Astrocyte (in vitro differentiated cells and primary cell): ENCODE data around the gene H2BW2. TPM values are rescaled to one million over a fixed set of nuclear protein-coding genes. Genes with fewer than 3 reads are reported as not detected.

Experiments
- DNase-seq: peaks from one replicate; pipeline ENCODE4 v3.0.0-alpha.2; 2010; ENCODE audit warnings: low read depth
- FAIRE-seq: peaks from 2 replicates; lab custom pipeline; 2011; peaks lifted over from hg19 to GRCh38; lab: Jason Lieb, UNC
- H2AFZ ChIP-seq: 2 replicates; pipeline ENCODE4 v1.6.0; 2012; ENCODE audit warnings: low read depth, low read length, inconsistent platforms
- H3K27ac ChIP-seq: 2 replicates; pipeline ENCODE4 v1.5.1; 2011; ENCODE audit warnings: low read depth, low read length, inconsistent platforms
- H3K27me3 ChIP-seq: 2 replicates; pipeline ENCODE4 v1.6.0; 2011; ENCODE audit warnings: low read length, inconsistent platforms; ENCODE audit not compliant: insufficient read depth
- H3K36me3 ChIP-seq: 2 replicates; pipeline ENCODE4 v1.5.1; 2011; ENCODE audit warnings: low read length, inconsistent platforms; ENCODE audit not compliant: insufficient read depth
- H3K4me1 ChIP-seq: 2 replicates; pipeline ENCODE4 v1.5.1; 2011; ENCODE audit warnings: low read length, inconsistent platforms; ENCODE audit not compliant: insufficient read depth
- H3K4me2 ChIP-seq: 2 replicates; pipeline ENCODE4 v1.6.0; 2012; ENCODE audit warnings: low read length, inconsistent platforms
- H3K4me3 ChIP-seq: 2 replicates; pipeline ENCODE4 v1.5.1; 2011; ENCODE audit warnings: low read depth, mild to moderate bottlenecking, low read length, inconsistent platforms; ENCODE audit not compliant: insufficient read depth
- H3K79me2 ChIP-seq: 2 replicates; pipeline ENCODE4 v1.6.0; 2012; ENCODE audit warnings: mild to moderate bottlenecking, low read length, inconsistent platforms; ENCODE audit not compliant: insufficient read depth
- H3K9ac ChIP-seq: 2 replicates; pipeline ENCODE4 v1.6.0; 2012; ENCODE audit warnings: mild to moderate bottlenecking, low read length, inconsistent platforms
- H3K9me3 ChIP-seq: 2 replicates; pipeline ENCODE4 v1.5.1; 2012; ENCODE audit warnings: low read depth, mild to moderate bottlenecking, low read length, inconsistent platforms; ENCODE audit not compliant: insufficient read depth
- H4K20me1 ChIP-seq: 2 replicates; pipeline ENCODE4 v1.6.0; 2012; ENCODE audit warnings: low read length, inconsistent platforms; ENCODE audit not compliant: insufficient read depth
- H3K27ac Mint-ChIP-seq: one replicate; pipeline ENCODE4 v1.8.0; 2021; ENCODE audit warnings: mild to moderate bottlenecking, mixed read lengths; ENCODE audit not compliant: unreplicated experiment
- H3K27me3 Mint-ChIP-seq: one replicate; pipeline ENCODE4 v1.8.0; 2021; ENCODE audit warnings: low read depth, mixed read lengths; ENCODE audit not compliant: unreplicated experiment
- H3K36me3 Mint-ChIP-seq: one replicate; pipeline ENCODE4 v1.8.0; 2021; ENCODE audit warnings: low read depth, mixed read lengths; ENCODE audit not compliant: unreplicated experiment
- H3K4me1 Mint-ChIP-seq: one replicate; pipeline ENCODE4 v1.8.0; 2021; ENCODE audit warnings: low read depth, mixed read lengths; ENCODE audit not compliant: unreplicated experiment
- H3K4me3 Mint-ChIP-seq: one replicate; pipeline ENCODE4 v1.8.0; 2021; ENCODE audit warnings: mild to moderate bottlenecking, moderate library complexity, mixed read lengths; ENCODE audit not compliant: unreplicated experiment
- H3K9me3 Mint-ChIP-seq: one replicate; pipeline ENCODE4 v1.8.0; 2021; ENCODE audit warnings: mild to moderate bottlenecking, mixed read lengths; ENCODE audit not compliant: unreplicated experiment
- EZH2 ChIP-seq: IDR thresholded peaks from 2 replicates; pipeline ENCODE4 v1.6.1; 2012; ENCODE audit warnings: mild to moderate bottlenecking, low read length, inconsistent platforms; ENCODE audit not compliant: insufficient read depth
- total RNA-seq: library from RNA; stranded (reverse); gene quantifications from 2 replicates; pipeline ENCODE4 v1.2.1, GENCODE V29; 2021
- TF ChIP-seq, protein P1 (sequence below): IDR thresholded peaks from 2 replicates; pipeline ENCODE4 v1.5.1; 2011; ENCODE audit warnings: low read depth, mild to moderate bottlenecking, inconsistent platforms, low read length, moderate library complexity; ENCODE audit not compliant: insufficient read depth

The H2BW2 gene
- total RNA-seq, 1 donor from 2014 or later, result not detected

DNA sequence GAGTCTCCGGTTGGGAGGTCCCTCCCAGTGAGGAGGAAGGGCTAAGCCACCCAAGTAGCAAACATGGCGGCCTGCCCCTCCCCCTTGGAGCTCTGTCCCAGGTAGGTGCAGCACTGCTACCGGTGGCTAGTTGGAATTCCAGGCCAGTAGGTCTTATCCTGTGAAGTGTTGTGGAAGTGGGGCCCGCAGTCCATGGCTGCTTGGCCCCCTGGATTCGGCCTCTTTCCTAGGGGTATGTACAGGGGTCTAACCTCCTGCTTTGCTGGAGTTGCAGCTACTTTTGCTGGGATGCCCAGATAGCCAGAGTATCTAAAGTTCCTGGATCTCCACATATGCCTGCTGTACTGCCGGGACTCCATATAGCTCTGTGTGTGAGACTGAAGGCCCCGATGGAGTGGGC, 46.2 kb downstream of the H2BW2 start:
- Mint-ChIP-seq H3K27me3 (peaks cover 11% of the 10 kb centered on the region), H3K27ac (no peak overlapping the region), H3K4me3 (no peak overlapping the region), H3K4me1 (no peaks in the 10 kb centered on the region), H3K36me3 (no peaks in the 10 kb centered on the region), H3K9me3 (no peaks in the 10 kb centered on the region)
- Histone ChIP-seq H3K4me2 (no peak overlapping the region), H3K4me1 (no peaks in the 10 kb centered on the region), H2AFZ (no peak overlapping the region), H3K4me3 (no peak overlapping the region), H4K20me1 (no peaks in the 10 kb centered on the region), H3K27me3 (no peaks in the 10 kb centered on the region), H3K36me3 (no peaks in the 10 kb centered on the region), H3K79me2 (no peaks in the 10 kb centered on the region), H3K9ac (no peak overlapping the region), H3K9me3 (no peaks in the 10 kb centered on the region), H3K27ac (no peak overlapping the region)
- FAIRE-seq, result no peak
- no peak for DNase-seq
- TF ChIP-seq, protein P1, sequence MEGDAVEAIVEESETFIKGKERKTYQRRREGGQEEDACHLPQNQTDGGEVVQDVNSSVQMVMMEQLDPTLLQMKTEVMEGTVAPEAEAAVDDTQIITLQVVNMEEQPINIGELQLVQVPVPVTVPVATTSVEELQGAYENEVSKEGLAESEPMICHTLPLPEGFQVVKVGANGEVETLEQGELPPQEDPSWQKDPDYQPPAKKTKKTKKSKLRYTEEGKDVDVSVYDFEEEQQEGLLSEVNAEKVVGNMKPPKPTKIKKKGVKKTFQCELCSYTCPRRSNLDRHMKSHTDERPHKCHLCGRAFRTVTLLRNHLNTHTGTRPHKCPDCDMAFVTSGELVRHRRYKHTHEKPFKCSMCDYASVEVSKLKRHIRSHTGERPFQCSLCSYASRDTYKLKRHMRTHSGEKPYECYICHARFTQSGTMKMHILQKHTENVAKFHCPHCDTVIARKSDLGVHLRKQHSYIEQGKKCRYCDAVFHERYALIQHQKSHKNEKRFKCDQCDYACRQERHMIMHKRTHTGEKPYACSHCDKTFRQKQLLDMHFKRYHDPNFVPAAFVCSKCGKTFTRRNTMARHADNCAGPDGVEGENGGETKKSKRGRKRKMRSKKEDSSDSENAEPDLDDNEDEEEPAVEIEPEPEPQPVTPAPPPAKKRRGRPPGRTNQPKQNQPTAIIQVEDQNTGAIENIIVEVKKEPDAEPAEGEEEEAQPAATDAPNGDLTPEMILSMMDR, result no peak
- no peak for TF ChIP-seq EZH2

Other genes with a start within 250 kb of the H2BW2 start
- gene RAB9B, start 207.7 kb upstream of the H2BW2 start, total RNA-seq, result 1.7 and 2.2 TPM in 2 replicates
- gene TMSB15B, start 77.3 kb upstream of the H2BW2 start, total RNA-seq, result 6.3 and 8.0 TPM in 2 replicates
- not detected in 2 replicates for gene H2BW1, start 26.2 kb upstream of the H2BW2 start, total RNA-seq
- gene TMSB15C, start 36.3 kb downstream of the H2BW2 start, total RNA-seq, result 2.3 and 2.7 TPM in 2 replicates
- 0.98 and 2.1 TPM in 2 replicates for gene ZCCHC18, start 72.6 kb downstream of the H2BW2 start, total RNA-seq
- gene SLC25A53, start 117.1 kb downstream of the H2BW2 start, total RNA-seq, result 5.0 and 5.3 TPM in 2 replicates
- gene FAM199X, start 126.5 kb downstream of the H2BW2 start, total RNA-seq, result 27.5 and 28.8 TPM in 2 replicates
- 0.48 and 0.84 TPM in 2 replicates for gene ESX1, start 215.0 kb downstream of the H2BW2 start, total RNA-seq